Keratinocyte (primary cell): Measurements from ENCODE around the gene ARHGEF28. TPM values are rescaled to one million over a fixed set of nuclear protein-coding genes. Genes with fewer than 3 reads are reported as not detected.

Source experiments
- DNase-seq: peaks from one replicate; pipeline ENCODE4 v3.0.0-alpha.2; 2011; ENCODE audit warnings: low read depth, missing footprints, low spot score
- FAIRE-seq: peaks from 2 replicates; lab custom pipeline; 2011; peaks lifted over from hg19 to GRCh38; lab: Jason Lieb, UNC
- H2AFZ ChIP-seq: 2 replicates; pipeline ENCODE4 v1.6.0; 2012; ENCODE audit warnings: low read length, control low read depth, inconsistent platforms; ENCODE audit not compliant: control insufficient read depth
- H3K27ac ChIP-seq: 2 replicates; pipeline ENCODE4 v1.5.1; 2011; ENCODE audit warnings: low read length; ENCODE audit not compliant: control insufficient read depth, insufficient read depth
- H3K27me3 ChIP-seq: 3 replicates; pipeline ENCODE4 v1.6.0; 2011; ENCODE audit warnings: low read length; ENCODE audit not compliant: control insufficient read depth, insufficient read depth; ENCODE audit errors: extremely low read depth
- H3K36me3 ChIP-seq, 2 experiments: 2 replicates in 1 of 2; 3 replicates in 1 of 2; pipeline ENCODE4 v1.5.1; 2011; ENCODE audit warnings: low read length in 2 of 2, mild to moderate bottlenecking in 1 of 2; ENCODE audit not compliant: control insufficient read depth in 2 of 2, insufficient read depth in 2 of 2; ENCODE audit errors: extremely low read depth in 1 of 2
- H3K4me1 ChIP-seq: 3 replicates; pipeline ENCODE4 v1.5.1; 2011; ENCODE audit warnings: low read length; ENCODE audit not compliant: control insufficient read depth, insufficient read depth; ENCODE audit errors: extremely low read depth
- H3K4me2 ChIP-seq: 3 replicates; pipeline ENCODE4 v1.6.0; 2011; ENCODE audit warnings: low read depth, low read length; ENCODE audit not compliant: control insufficient read depth, insufficient read depth; ENCODE audit errors: extremely low read depth
- H3K4me3 ChIP-seq, 3 experiments: fragments of 200-600 bp in 1 of 3; sonication (generic) in 1 of 3; 2 replicates in 2 of 3; 3 replicates in 1 of 3; pipeline ENCODE4 v1.5.1; 2011 to 2016; ENCODE audit warnings: low read length in 3 of 3, mild to moderate bottlenecking in 3 of 3, control low read depth in 2 of 3, inconsistent platforms in 1 of 3, low read depth in 1 of 3, mixed read lengths in 1 of 3, mixed run types in 1 of 3, moderate library complexity in 1 of 3; ENCODE audit not compliant: control insufficient read depth in 2 of 3, insufficient read depth in 2 of 3; ENCODE audit errors: extremely low read depth in 1 of 3
- H3K79me2 ChIP-seq: 2 replicates; pipeline ENCODE4 v1.6.0; 2012; ENCODE audit warnings: low read length; ENCODE audit not compliant: control insufficient read depth, insufficient read depth
- H3K9ac ChIP-seq: 3 replicates; pipeline ENCODE4 v1.6.0; 2011; ENCODE audit warnings: low read length; ENCODE audit not compliant: control insufficient read depth, insufficient read depth; ENCODE audit errors: extremely low read depth
- H3K9me1 ChIP-seq: 3 replicates; pipeline ENCODE4 v1.6.0; 2011; ENCODE audit warnings: low read length; ENCODE audit not compliant: control insufficient read depth, insufficient read depth; ENCODE audit errors: extremely low read depth
- H3K9me3 ChIP-seq: 2 replicates; pipeline ENCODE4 v1.5.1; 2012; ENCODE audit warnings: low read depth, low read length; ENCODE audit not compliant: control insufficient read depth
- H4K20me1 ChIP-seq: 3 replicates; pipeline ENCODE4 v1.6.0; 2011; ENCODE audit warnings: low read length; ENCODE audit not compliant: control insufficient read depth, insufficient read depth; ENCODE audit errors: extremely low read depth
- EZH2 ChIP-seq: IDR thresholded peaks from one replicate; pipeline ENCODE4 v1.6.1; 2012; ENCODE audit warnings: inconsistent platforms, mild to moderate bottlenecking, low read length, moderate library complexity
- dilution Hi-C: fragments of 300-500 bp; cut with MboI; formaldehyde crosslinking; loops from one replicate; pipeline ENCODE4 v1.7.0; 2020; ENCODE audit warnings: low sequenced_read_pairs; ENCODE audit not compliant: extremely low pct_ligation_motif_present
- polyA plus RNA-seq, 5 experiments: library from polyadenylated mRNA; depleted of rRNA in 3 of 5; stranded (reverse) in 3 of 5; stranded (forward) in 1 of 5; unstranded in 1 of 5; fragments of >200 nt; gene quantifications; 1 replicate in 1 of 5; 2 replicates in 3 of 5; 3 replicates in 1 of 5; pipeline versions ENCODE4 v1.2.1 to v1.2.3, GENCODE V29; 2011 to 2012; ENCODE audit warnings: missing spikeins in 2 of 5, low read depth in 1 of 5, low replicate concordance in 1 of 5
- TF ChIP-seq, protein P1 (sequence below), 3 experiments: IDR thresholded peaks in 1 of 3; conservative IDR thresholded peaks in 1 of 3; optimal IDR thresholded peaks in 1 of 3; 2 replicates in 2 of 3; 3 replicates in 1 of 3; pipeline versions ENCODE3 to v1.5.1; 2011; ENCODE audit warnings: low read length in 3 of 3, mild to moderate bottlenecking in 3 of 3, moderate library complexity in 2 of 3, control low read depth in 1 of 3, inconsistent platforms in 1 of 3; ENCODE audit not compliant: insufficient read depth in 2 of 3; ENCODE audit errors: extremely low read depth in 1 of 3

The ARHGEF28 gene
- polyA plus RNA-seq, 1 donor (not counting 4 experiments of a cell fraction or from before 2014, with no cell fraction given), result 31.6 TPM

DNA sequence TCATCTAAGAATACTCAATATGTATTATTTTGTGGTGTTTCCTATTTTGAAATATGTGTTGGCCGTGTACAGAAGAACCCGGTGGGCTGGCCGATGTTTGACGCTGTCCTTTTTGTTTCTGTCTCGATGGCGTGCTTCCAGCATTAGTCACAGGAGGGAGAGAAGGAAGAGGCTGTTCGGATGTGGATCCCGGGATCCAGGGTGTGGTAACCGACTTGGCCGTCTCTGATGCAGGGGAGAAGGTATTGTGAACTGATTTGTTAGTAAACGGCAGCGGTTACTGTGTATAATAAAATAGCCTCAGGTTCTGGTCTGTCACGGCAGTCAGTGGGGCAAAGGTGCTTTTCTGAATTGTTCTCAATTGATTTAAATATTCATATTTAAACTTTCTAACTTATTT, 275.0 kb downstream of the ARHGEF28 start:
- Histone ChIP-seq H3K79me2 (no peaks in the 10 kb centered on the region), H3K27ac (peak overlapping the region; percentile 15), H3K4me1 (peaks cover 7% of the 10 kb centered on the region), H3K4me2 (no peak overlapping the region), H2AFZ (no peak overlapping the region), H3K9ac (peak overlapping the region; percentile 38), H3K9me3 (no peaks in the 10 kb centered on the region), H3K4me3 (no peak overlapping the region), H3K36me3 (peaks cover 21 to 35% of the 10 kb centered on the region in 2 experiments), H4K20me1 (no peaks in the 10 kb centered on the region), H3K9me1 (no peaks in the 10 kb centered on the region), H3K27me3 (no peaks in the 10 kb centered on the region)
- FAIRE-seq (peak; percentile 88), DNase-seq (no peak)
- dilution Hi-C loops, result no loop called here
- TF ChIP-seq, protein P1, sequence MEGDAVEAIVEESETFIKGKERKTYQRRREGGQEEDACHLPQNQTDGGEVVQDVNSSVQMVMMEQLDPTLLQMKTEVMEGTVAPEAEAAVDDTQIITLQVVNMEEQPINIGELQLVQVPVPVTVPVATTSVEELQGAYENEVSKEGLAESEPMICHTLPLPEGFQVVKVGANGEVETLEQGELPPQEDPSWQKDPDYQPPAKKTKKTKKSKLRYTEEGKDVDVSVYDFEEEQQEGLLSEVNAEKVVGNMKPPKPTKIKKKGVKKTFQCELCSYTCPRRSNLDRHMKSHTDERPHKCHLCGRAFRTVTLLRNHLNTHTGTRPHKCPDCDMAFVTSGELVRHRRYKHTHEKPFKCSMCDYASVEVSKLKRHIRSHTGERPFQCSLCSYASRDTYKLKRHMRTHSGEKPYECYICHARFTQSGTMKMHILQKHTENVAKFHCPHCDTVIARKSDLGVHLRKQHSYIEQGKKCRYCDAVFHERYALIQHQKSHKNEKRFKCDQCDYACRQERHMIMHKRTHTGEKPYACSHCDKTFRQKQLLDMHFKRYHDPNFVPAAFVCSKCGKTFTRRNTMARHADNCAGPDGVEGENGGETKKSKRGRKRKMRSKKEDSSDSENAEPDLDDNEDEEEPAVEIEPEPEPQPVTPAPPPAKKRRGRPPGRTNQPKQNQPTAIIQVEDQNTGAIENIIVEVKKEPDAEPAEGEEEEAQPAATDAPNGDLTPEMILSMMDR (optimal IDR thresholded peaks at IDR 0.05 in 1 of 3, IDR thresholded peaks at IDR 0.05 in 1 of 3, conservative IDR thresholded peaks at IDR 0.05 in 1 of 3; ENCODE audit: extremely low read depth in 1 of 3, insufficient read depth in 2 of 3, low read length in 3 of 3), result no peak
- TF ChIP-seq EZH2, result no peak

DNA sequence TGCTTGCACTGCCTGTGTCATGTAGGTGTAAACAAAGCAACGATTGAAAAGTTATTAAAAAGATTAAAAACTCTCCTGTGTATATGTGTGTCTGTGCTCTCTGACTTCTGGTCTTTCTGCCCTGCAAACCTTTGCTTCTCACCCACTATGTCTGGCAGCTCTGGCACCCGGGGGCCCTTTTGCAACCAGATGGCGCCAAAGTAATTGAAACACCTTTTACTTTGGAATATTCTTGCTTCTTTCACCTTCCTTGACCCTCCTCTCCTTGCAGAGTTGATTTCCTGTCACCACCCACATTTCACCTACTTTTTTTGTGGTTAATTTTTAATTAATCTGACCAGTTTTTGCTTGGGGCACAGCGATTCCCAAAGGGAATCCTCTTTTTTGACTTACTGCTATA, 275.5 kb downstream of the ARHGEF28 start:
- Histone ChIP-seq H3K79me2 (no peaks in the 10 kb centered on the region), H3K4me3 (no peak overlapping the region), H2AFZ (no peak overlapping the region), H3K4me2 (peak overlapping the region; percentile 18), H3K9me1 (no peaks in the 10 kb centered on the region), H3K9ac (peak overlapping the region; percentile 38), H3K27ac (peak overlapping the region; percentile 15), H3K27me3 (no peaks in the 10 kb centered on the region), H3K4me1 (peaks cover 11% of the 10 kb centered on the region), H3K36me3 (peaks cover 21 to 35% of the 10 kb centered on the region in 2 experiments), H4K20me1 (no peaks in the 10 kb centered on the region), H3K9me3 (no peaks in the 10 kb centered on the region)
- dilution Hi-C loops, result no loop called here
- no peak for FAIRE-seq
- DNase-seq, result no peak
- TF ChIP-seq, protein P1 (optimal IDR thresholded peaks at IDR 0.05 in 1 of 3, IDR thresholded peaks at IDR 0.05 in 1 of 3, conservative IDR thresholded peaks at IDR 0.05 in 1 of 3; ENCODE audit: extremely low read depth in 1 of 3, insufficient read depth in 2 of 3, low read length in 3 of 3), result peak in 1 of 3 experiments; percentile 28
- no peak for TF ChIP-seq EZH2
